ENCODE results near the gene ATF7IP. TPM values are rescaled to one million over a fixed set of nuclear protein-coding genes. Genes with fewer than 3 reads are reported as not detected.

ATF7IP gene
- total and polyA plus RNA-seq, 4 donors: 7.0 to 98.4 (median 31.7) TPM

GRCh38 chr12:14390449-14390848 lies 25.0 kb downstream of the ATF7IP start:
- no peaks in the 10 kb centered on the region for H3K27me3 ChIP-seq (ENCODE audit: control insufficient read depth in 1 of 2, insufficient read depth in 2 of 2, low read length in 1 of 2)
- ATAC-seq (ENCODE audit: low FRiP score): no peak
- H3K27ac ChIP-seq (ENCODE audit: low read depth in 1 of 2, low read length in 2 of 2): no peak overlapping the region
- no peaks in the 10 kb centered on the region for H3K36me3 ChIP-seq (ENCODE audit: control insufficient read depth in 1 of 2, insufficient read depth in 2 of 2, low read length in 1 of 2)
- no peak for DNase-seq
- WGBS, 2 donors: 37 to 38% methylated on average over 3 of the region's 3 CpGs
- H3K9me3 ChIP-seq (ENCODE audit: control insufficient read depth, low read length): no peaks in the 10 kb centered on the region
- no peak overlapping the region for H3K4me3 ChIP-seq (ENCODE audit: low read length in 2 of 2)
- intact Hi-C loops (cut with DNase I): loop anchor here in 1 of 2 donors (5.0 kb wide), 1 partner anchor 133 kb away; no protein-coding TSS in a partner anchor
- no peaks in the 10 kb centered on the region for H3K4me1 ChIP-seq (ENCODE audit: control insufficient read depth in 1 of 2, insufficient read depth in 2 of 2, low read length in 2 of 2)

GRCh38 chr12:14390870-14391530 lies 25.5 kb downstream of the ATF7IP start:
- Histone ChIP-seq H3K4me1 (ENCODE audit: control insufficient read depth in 1 of 2, insufficient read depth in 2 of 2, low read length in 2 of 2) (no peaks in the 10 kb centered on the region), H3K27ac (ENCODE audit: low read depth in 1 of 2, low read length in 2 of 2) (peak overlapping the region in 1 of 2 donors; percentile 67), H3K9me3 (ENCODE audit: control insufficient read depth, low read length) (no peaks in the 10 kb centered on the region), H3K36me3 (ENCODE audit: control insufficient read depth in 1 of 2, insufficient read depth in 2 of 2, low read length in 1 of 2) (no peaks in the 10 kb centered on the region), H3K27me3 (ENCODE audit: control insufficient read depth in 1 of 2, insufficient read depth in 2 of 2, low read length in 1 of 2) (no peaks in the 10 kb centered on the region), H3K4me3 (ENCODE audit: low read length in 2 of 2) (peak overlapping the region in 1 of 2 donors; percentile 54)
- intact Hi-C loops (cut with DNase I): loop anchor here in 1 of 2 donors (5.0 kb wide), 1 partner anchor 134 kb away; no protein-coding TSS in a partner anchor
- DNase-seq (no peak), ATAC-seq (ENCODE audit: low FRiP score) (no peak)
- 1 to 4% methylated on average over 3 of the region's 3 CpGs for WGBS, 2 donors

GRCh38 chr12:14393751-14394150 lies 28.3 kb downstream of the ATF7IP start:
- H3K27me3 ChIP-seq (ENCODE audit: control insufficient read depth in 1 of 2, insufficient read depth in 2 of 2, low read length in 1 of 2): no peaks in the 10 kb centered on the region
- H3K4me1 ChIP-seq (ENCODE audit: control insufficient read depth in 1 of 2, insufficient read depth in 2 of 2, low read length in 2 of 2): peaks cover 0 to 2% of the 10 kb centered on the region in 2 donors
- no peak overlapping the region for H3K27ac ChIP-seq (ENCODE audit: low read depth in 1 of 2, low read length in 2 of 2)
- H3K36me3 ChIP-seq (ENCODE audit: control insufficient read depth in 1 of 2, insufficient read depth in 2 of 2, low read length in 1 of 2): no peaks in the 10 kb centered on the region
- WGBS, 2 donors: 0 to 1% methylated on average over 1 of the region's 1 CpG
- ATAC-seq (ENCODE audit: low FRiP score): no peak
- no peak for DNase-seq
- H3K9me3 ChIP-seq (ENCODE audit: control insufficient read depth, low read length): no peaks in the 10 kb centered on the region
- intact Hi-C loops (cut with DNase I): loop anchor here in 1 of 2 donors (5.0 kb wide), 1 partner anchor 136 kb away; no protein-coding TSS in a partner anchor
- no peak overlapping the region for H3K4me3 ChIP-seq (ENCODE audit: low read length in 2 of 2)

- Histone ChIP-seq H3K27ac (ENCODE audit: low read depth in 1 of 2, low read length in 2 of 2) (no peak overlapping the region), H3K9me3 (ENCODE audit: control insufficient read depth, low read length) (no peaks in the 10 kb centered on the region), H3K4me1 (ENCODE audit: control insufficient read depth in 1 of 2, insufficient read depth in 2 of 2, low read length in 2 of 2) (peaks cover 0 to 2% of the 10 kb centered on the region in 2 donors), H3K27me3 (ENCODE audit: control insufficient read depth in 1 of 2, insufficient read depth in 2 of 2, low read length in 1 of 2) (no peaks in the 10 kb centered on the region), H3K36me3 (ENCODE audit: control insufficient read depth in 1 of 2, insufficient read depth in 2 of 2, low read length in 1 of 2) (no peaks in the 10 kb centered on the region), H3K4me3 (ENCODE audit: low read length in 2 of 2) (peak overlapping the region; percentile 16 to 41)
- intact Hi-C loops (cut with DNase I): loop anchor here in 1 of 2 donors (5.0 kb wide), 1 partner anchor 137 kb away; no protein-coding TSS in a partner anchor
- 0 to 2% methylated on average over 3 of the region's 3 CpGs for WGBS, 2 donors
- no peak for DNase-seq
- ATAC-seq (ENCODE audit: low FRiP score): peak; percentile 81
These were observed 29.0 kb downstream of the ATF7IP start for GRCh38 chr12:14394317-14395073.

GRCh38 chr12:14395074-14395778 lies 29.7 kb downstream of the ATF7IP start:
- Histone ChIP-seq H3K9me3 (ENCODE audit: control insufficient read depth, low read length) (no peaks in the 10 kb centered on the region), H3K4me3 (ENCODE audit: low read length in 2 of 2) (peak overlapping the region in 1 of 2 donors; percentile 16), H3K4me1 (ENCODE audit: control insufficient read depth in 1 of 2, insufficient read depth in 2 of 2, low read length in 2 of 2) (peaks cover 0 to 2% of the 10 kb centered on the region in 2 donors), H3K27me3 (ENCODE audit: control insufficient read depth in 1 of 2, insufficient read depth in 2 of 2, low read length in 1 of 2) (no peaks in the 10 kb centered on the region), H3K27ac (ENCODE audit: low read depth in 1 of 2, low read length in 2 of 2) (no peak overlapping the region), H3K36me3 (ENCODE audit: control insufficient read depth in 1 of 2, insufficient read depth in 2 of 2, low read length in 1 of 2) (no peaks in the 10 kb centered on the region)
- ATAC-seq (ENCODE audit: low FRiP score) (no peak), DNase-seq (no peak)
- intact Hi-C loops (cut with DNase I): no loop called here
- 9 to 10% methylated on average over 3 of the region's 3 CpGs for WGBS, 2 donors

GRCh38 chr12:14396071-14396470 lies 30.6 kb downstream of the ATF7IP start:
- no peaks in the 10 kb centered on the region for H3K9me3 ChIP-seq (ENCODE audit: control insufficient read depth, low read length)
- no peak overlapping the region for H3K4me3 ChIP-seq (ENCODE audit: low read length in 2 of 2)
- peak overlapping the region; percentile 19 to 43 for H3K27ac ChIP-seq (ENCODE audit: low read depth in 1 of 2, low read length in 2 of 2)
- H3K4me1 ChIP-seq (ENCODE audit: control insufficient read depth in 1 of 2, insufficient read depth in 2 of 2, low read length in 2 of 2): peaks cover 0 to 2% of the 10 kb centered on the region in 2 donors
- no peaks in the 10 kb centered on the region for H3K27me3 ChIP-seq (ENCODE audit: control insufficient read depth in 1 of 2, insufficient read depth in 2 of 2, low read length in 1 of 2)
- no peak for DNase-seq
- intact Hi-C loops (cut with DNase I): no loop called here
- H3K36me3 ChIP-seq (ENCODE audit: control insufficient read depth in 1 of 2, insufficient read depth in 2 of 2, low read length in 1 of 2): no peaks in the 10 kb centered on the region
- ATAC-seq (ENCODE audit: low FRiP score): peak; percentile 78
- WGBS, 2 donors: 7 to 13% methylated on average over 1 of the region's 1 CpG

GRCh38 chr12:14399871-14400270 lies 34.4 kb downstream of the ATF7IP start:
- no peak for ATAC-seq (ENCODE audit: low FRiP score)
- H3K9me3 ChIP-seq (ENCODE audit: control insufficient read depth, low read length): no peaks in the 10 kb centered on the region
- WGBS, 2 donors: 97 to 98% methylated on average over 3 of the region's 3 CpGs
- intact Hi-C loops (cut with DNase I): no loop called here
- no peak overlapping the region for H3K27ac ChIP-seq (ENCODE audit: low read depth in 1 of 2, low read length in 2 of 2)
- no peak overlapping the region for H3K4me3 ChIP-seq (ENCODE audit: low read length in 2 of 2)
- H3K36me3 ChIP-seq (ENCODE audit: control insufficient read depth in 1 of 2, insufficient read depth in 2 of 2, low read length in 1 of 2): no peaks in the 10 kb centered on the region
- DNase-seq: no peak
- H3K27me3 ChIP-seq (ENCODE audit: control insufficient read depth in 1 of 2, insufficient read depth in 2 of 2, low read length in 1 of 2): no peaks in the 10 kb centered on the region
- peaks cover 0 to 2% of the 10 kb centered on the region in 2 donors for H3K4me1 ChIP-seq (ENCODE audit: control insufficient read depth in 1 of 2, insufficient read depth in 2 of 2, low read length in 2 of 2)

GRCh38 chr12:14400599-14400998 lies 35.1 kb downstream of the ATF7IP start:
- no peaks in the 10 kb centered on the region for H3K9me3 ChIP-seq (ENCODE audit: control insufficient read depth, low read length)
- no peak overlapping the region for H3K4me3 ChIP-seq (ENCODE audit: low read length in 2 of 2)
- ATAC-seq (ENCODE audit: low FRiP score) (no peak), DNase-seq (no peak)
- H3K4me1 ChIP-seq (ENCODE audit: control insufficient read depth in 1 of 2, insufficient read depth in 2 of 2, low read length in 2 of 2): peaks cover 0 to 2% of the 10 kb centered on the region in 2 donors
- intact Hi-C loops (cut with DNase I): no loop called here
- H3K27me3 ChIP-seq (ENCODE audit: control insufficient read depth in 1 of 2, insufficient read depth in 2 of 2, low read length in 1 of 2): no peaks in the 10 kb centered on the region
- 89 to 90% methylated on average over 1 of the region's 1 CpG for WGBS, 2 donors
- no peaks in the 10 kb centered on the region for H3K36me3 ChIP-seq (ENCODE audit: control insufficient read depth in 1 of 2, insufficient read depth in 2 of 2, low read length in 1 of 2)
- H3K27ac ChIP-seq (ENCODE audit: low read depth in 1 of 2, low read length in 2 of 2): no peak overlapping the region

All from aorta (tissue), 5 donors.